Right ventricle myocardium superior (tissue), 1 donor: ENCODE results near the gene LLCFC1. TPM values are rescaled to one million over a fixed set of nuclear protein-coding genes. Genes with fewer than 3 reads are reported as not detected.

ENCODE experiments used
- ATAC-seq: fragments of 200-7000 bp; cut with Tn5 transposase; one replicate; pipeline ENCODE4 v1.9.1; 2020; ENCODE audit warnings: mild to moderate bottlenecking; ENCODE audit not compliant: poor library complexity
- DNase-seq: peaks from one replicate; pipeline ENCODE4 v3.0.0-alpha.2; 2020
- intact Hi-C: fragments of 100-400 bp; cut with DNase I; formaldehyde crosslinking; loops from one replicate; pipeline ENCODE4 v1.11.2; 2022
- total RNA-seq: library from RNA; stranded (reverse); fragmentation: NEBNext Ultra II Directional; extraction: Animal tissue kit (Norgen Biotek cat#: 25700); gene quantifications from one replicate; pipeline ENCODE4 v1.2.1, GENCODE V29; 2021
- donor health status: DM: no; HTN: yes; CAD: no; lungs with severe emphysema.

The LLCFC1 gene
- total RNA-seq, 1 donor from 2014 or later, result not detected

DNA sequence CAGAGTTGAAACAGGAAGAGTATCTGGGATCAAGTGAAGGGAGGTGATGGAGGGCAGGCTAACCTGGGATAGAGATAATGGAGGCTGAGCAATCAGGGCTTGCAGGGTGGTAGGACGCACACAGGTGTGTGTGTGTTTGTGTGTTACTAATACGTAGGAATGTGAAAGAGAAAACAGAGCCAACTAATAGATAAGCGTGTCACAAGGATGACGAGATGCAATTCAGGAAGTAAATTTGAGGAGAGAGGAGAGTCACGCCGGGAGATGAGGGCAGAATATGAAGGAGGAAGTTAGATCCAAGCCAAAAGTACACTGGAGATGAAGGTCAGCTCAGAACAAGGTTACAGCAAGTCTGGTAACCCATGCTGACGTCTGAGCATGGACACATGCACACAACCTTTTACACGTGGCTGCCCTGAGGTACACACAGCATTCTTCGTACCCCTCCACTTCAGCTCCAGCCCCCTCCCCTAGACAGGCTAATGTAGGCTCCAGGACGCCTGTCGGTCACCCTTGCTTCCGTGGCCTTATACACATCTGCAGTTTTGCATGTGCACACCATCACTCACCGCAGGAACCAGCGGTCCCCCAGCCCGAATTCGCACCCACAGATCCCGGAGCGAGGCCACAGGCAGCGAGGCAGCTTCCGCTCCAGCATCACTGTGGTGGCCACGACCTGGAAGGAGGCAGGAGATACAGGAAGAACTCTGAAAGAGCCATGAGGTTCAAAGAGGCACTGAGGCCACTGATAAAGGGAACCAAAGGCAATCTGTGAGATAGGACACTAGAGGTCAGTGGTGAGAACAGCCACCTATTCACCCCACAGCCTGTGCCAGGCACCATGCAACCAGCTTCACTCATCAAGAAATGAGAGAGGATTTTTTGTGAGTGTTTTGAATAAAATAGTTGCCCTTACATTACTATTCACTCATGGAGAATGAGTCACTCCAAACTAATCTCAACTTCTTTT lies 30.1 kb upstream of the LLCFC1 start:
- intact Hi-C loops, result no loop called here
- no peak for DNase-seq
- ATAC-seq, result no peak

DNA sequence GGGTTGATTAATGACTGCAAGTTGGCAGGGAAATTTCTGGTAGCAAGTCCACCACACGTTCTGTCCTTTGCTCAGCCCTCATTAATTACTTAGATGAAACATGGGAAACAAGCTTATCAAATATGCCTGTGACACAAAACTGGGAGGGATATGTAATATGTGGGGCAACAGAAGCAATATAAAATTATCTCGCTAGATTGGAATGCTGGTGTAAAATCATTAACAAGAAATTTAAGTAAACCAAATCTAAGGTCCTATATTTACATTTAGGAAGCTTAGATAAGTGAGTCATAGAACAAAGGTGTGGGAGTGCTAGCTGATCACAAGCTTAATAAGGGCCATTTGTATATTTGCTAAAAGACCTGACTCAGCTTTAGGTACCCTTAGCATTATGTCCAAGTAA lies 29.3 kb upstream of the LLCFC1 start:
- no peak for ATAC-seq
- no peak for DNase-seq
- intact Hi-C loops, result no loop called here

DNA sequence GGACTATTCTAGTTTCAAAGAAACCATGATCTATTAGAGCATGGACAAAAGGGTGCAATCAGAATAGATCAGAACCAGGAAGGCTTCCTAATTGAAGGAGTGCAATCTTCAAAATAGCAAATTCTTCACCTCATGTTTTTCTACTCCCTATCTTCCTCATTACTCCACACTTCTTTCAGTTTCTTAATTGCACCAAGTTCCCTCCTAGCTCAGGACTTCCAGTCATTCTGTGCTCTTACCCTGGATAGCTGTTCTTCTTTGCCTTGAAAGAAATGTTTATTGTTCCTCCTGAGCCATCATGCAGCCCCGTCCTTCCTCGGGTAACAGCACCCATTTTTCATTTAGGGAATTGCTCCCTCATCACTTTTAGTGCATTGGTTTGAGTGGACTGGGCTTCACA lies 28.8 kb upstream of the LLCFC1 start:
- intact Hi-C loops, result no loop called here
- DNase-seq (no peak), ATAC-seq (no peak)

DNA sequence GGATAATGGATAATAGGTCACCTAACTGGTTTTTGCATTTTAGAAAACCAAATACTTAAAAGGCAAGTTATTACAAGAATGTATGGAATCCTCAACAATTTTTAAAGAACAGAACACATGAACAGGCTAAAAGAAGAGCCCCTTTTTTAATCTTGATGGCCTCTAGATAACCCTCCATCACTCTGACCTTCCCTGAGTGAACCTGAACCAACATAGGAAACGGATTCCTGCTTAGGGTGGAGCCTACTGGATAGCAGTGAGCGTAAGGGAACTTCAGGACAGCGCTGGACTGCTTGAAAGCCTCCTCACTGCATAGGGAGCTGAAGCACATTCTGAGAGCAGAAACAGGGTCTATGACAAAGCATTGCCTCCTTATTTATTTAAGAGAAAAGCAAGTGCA lies 26.2 kb upstream of the LLCFC1 start:
- intact Hi-C loops, result no loop called here
- ATAC-seq (no peak), DNase-seq (no peak)

DNA sequence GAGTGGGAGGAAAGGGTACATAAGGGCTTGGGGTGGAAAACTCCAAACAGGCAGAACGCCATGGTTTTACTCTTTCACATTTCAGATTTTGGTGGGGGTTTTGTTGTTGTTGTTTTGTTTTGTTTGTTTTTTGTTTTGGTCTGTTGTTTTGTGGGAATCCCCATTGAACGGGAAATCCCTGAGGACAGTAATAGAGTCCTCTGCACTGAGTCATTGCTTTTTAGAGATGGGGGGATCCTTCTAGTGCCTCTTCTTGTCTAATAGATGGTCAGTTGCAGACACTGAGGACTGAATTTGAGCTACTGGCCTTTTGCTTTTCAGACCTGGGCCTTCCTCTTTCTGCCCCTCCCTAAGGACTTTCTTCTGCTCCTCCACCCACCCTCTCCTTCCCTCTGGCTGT lies 25.7 kb upstream of the LLCFC1 start:
- intact Hi-C loops, result no loop called here
- ATAC-seq (no peak), DNase-seq (no peak)

DNA sequence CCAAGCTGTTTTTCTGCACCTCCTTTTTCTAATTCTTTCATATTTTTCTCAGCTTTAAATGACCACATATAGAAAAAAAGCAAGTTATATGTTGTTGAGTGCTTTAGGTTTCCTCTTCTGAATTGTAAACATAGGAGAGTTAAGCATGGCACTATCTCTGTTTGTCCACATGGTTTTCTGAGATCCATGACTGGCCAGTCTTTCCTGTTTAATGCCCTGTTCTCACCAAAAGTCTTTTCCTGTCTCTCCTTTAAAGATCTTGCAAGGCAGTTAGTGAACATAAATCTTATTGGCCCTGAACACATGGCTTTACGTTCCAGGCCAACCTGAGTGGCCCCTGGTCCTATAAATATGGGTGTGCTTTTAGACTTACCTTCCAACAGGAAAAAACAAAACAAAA lies 25.2 kb upstream of the LLCFC1 start:
- intact Hi-C loops, result no loop called here
- ATAC-seq (no peak), DNase-seq (no peak)

DNA sequence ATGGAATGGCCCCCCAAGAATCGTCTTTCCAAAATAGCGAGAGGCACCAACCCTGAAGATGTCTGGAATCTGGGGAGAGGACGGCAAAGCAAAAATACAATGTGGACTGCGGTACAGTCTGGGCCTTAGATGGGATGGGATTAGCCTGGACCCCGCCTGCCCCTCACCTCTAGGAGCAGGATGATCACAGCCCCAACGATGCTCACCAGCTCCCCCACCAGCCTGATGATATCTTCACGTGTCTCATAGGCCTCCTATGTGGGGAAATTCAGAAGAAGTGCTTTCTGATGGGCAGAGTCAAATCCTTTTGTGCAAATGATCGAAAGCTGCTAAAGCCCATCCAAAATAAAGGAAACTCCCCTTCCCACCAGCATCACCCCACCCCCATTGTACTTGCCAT lies 24.0 kb upstream of the LLCFC1 start:
- intact Hi-C loops, result no loop called here
- DNase-seq (no peak), ATAC-seq (no peak)

DNA sequence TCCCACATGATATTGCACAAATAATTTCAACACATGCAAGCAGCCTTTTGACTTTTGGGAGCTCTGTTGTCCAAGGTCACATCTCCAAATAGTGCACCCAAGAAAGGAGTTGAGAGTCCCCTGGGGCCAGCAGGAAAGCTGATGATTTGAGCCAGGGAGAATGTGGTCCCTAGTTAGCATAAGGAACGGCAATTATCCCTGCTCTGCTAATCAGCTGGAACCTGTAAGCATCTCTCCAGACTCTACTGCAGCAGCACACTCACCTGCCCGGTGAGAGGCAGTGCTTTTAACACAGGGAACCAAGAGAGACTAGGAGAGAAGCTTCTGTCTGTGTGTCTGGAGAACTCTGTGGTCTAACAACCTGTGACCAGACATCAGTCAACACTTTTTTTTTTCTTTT lies 22.8 kb upstream of the LLCFC1 start:
- intact Hi-C loops, result no loop called here
- ATAC-seq (no peak), DNase-seq (no peak)

DNA sequence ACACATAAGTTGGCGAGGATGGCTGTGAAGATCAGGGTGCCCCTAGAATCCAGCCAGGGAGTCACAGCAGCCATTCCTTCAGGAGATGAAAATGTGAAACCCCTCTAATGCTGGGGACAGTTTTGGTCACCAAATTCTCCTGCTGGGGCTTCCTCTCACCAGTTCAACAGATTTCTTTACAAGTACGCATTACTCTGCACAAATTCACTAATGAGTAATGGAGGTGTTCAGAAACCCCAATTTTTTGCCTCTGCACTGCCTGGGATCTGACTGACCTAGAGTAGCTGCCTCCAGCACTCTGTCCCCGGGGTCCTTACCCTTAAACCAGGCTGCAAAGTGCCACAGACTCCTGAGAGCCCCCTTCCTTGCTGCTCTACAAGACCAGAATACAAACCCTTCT lies 21.8 kb upstream of the LLCFC1 start:
- DNase-seq (no peak), ATAC-seq (no peak)
- intact Hi-C loops, result no loop called here

DNA sequence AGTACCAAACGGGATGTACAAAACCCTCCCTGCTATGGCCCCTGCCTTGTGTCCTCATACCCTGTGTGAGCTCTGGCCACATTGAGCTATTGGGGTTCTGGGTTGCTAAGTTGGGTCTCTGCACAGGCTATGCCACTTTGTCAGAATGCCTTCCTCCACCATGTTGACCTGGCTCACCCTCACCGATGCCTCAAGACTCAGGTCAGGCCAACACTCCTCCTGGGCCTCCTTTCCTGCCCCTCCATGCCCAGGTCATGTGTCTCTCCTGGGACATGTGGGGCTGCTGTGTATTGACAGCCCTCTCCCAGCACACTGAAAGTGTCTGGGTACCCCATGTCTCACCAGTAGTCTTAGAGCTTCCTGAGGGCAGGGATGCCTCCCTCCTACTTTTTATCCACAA lies 20.4 kb upstream of the LLCFC1 start:
- intact Hi-C loops, result no loop called here
- DNase-seq (no peak), ATAC-seq (no peak)

DNA sequence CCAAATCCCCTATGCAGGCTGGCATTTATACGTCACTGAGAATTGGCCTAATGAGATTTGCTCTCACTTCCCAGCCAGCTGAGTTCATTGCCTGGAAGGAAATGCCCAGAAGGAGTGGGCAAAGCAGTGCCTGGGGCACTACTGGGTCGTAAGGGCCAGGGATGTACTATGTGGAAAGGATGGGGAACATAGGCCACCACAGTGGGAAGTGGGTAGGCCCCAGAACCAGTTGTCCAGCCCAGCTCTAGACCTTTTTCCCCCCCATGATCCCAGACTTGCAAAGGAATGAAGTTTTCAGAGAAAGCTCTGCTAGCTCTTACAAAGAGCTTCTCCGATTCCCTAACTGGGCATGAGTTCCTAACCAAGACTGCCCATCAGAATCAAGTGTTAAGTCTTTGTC lies 19.6 kb upstream of the LLCFC1 start:
- DNase-seq (no peak), ATAC-seq (no peak)
- intact Hi-C loops, result no loop called here

DNA sequence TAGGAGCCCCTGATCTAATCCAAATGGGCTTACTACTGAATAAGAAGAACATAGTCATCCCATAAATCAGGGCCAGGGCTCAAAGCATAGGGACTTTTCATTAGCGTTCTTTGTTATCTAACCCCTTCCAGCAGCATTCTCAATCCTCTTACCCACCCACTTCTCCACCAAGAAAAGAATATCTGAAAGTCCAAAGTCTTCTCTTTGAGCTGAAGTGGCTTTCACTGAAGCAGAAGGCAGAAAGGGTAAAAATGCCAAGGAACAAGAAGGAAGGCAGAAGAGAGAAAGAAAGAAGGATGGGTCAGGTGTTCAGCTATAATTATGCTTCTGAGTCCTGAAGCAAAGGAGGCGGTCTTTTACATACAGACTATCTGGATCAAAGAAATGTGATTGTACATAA lies 15.9 kb upstream of the LLCFC1 start:
- ATAC-seq (no peak), DNase-seq (no peak)
- intact Hi-C loops, result no loop called here

DNA sequence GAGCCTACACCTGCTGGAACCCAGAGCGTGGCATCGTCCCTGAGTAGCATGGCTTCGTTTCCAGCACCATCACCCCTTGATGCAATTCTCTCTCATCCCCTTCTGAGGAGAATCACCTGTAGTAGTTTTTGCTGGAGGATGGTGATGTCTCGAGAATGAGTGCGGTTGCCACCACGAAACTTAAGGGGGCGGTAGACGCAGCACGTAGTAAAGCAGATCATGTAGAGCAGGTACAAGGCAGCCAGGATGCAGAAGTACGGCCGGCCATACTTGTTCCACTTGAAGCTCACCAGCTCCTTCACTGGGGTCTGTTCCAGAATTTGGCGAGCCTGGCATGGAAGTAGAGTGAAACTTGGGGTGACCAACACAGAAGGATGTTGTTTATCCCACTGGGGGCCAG lies 13.9 kb upstream of the LLCFC1 start:
- ATAC-seq (no peak), DNase-seq (no peak)
- intact Hi-C loops, result no loop called here

DNA sequence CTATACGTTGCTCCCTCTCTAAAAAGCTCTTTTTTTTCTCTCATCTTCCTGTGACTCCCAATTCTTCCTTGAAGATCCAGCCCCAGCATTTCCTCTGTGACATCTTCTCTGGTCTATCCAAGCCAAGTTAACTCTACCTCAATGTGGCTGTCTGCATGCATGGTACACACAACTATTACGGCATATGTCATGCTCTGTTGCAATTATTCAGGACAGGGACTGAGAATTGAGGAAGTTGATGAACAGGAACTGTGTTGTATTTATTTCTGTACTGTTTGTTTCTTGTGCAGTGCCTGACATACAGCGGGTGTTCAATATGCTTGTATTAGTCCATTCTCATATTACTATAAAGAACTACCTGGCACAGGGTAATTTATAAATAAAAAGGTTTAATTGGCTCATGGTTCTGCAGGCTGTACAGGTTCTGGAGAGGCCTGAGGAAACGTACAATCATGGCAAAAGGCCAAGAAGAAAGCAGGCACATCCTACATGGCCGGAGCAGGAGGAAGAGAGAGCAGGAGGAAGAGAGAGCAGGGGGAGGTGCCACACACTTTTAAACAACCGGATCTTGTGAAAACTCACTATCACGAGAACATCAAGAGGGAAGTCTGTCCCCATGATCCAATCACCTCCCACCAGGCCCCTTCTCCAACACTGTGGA lies 12.1 kb upstream of the LLCFC1 start:
- DNase-seq, result no peak
- intact Hi-C loops, result no loop called here
- ATAC-seq, result peak; percentile 70

DNA sequence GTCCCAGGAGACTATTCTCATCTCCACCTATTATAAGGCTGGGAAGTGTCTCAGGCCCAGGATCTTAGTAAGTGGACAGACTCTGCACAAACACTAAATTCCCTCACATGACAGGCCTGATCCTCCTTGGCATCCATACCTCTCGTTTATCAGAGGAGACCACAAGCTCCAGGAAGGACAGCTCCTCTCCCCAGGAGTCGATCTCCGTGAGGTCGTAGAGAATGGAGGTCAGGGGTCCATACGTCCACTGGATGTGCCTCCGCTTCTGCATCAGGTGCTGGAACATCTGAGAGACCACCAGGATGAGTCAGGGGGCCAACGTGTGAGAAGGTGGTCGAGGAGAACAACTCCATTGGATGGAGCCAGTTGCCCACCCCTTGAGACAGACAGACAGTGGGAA lies 11.3 kb upstream of the LLCFC1 start:
- intact Hi-C loops, result no loop called here
- DNase-seq (no peak), ATAC-seq (no peak)

DNA sequence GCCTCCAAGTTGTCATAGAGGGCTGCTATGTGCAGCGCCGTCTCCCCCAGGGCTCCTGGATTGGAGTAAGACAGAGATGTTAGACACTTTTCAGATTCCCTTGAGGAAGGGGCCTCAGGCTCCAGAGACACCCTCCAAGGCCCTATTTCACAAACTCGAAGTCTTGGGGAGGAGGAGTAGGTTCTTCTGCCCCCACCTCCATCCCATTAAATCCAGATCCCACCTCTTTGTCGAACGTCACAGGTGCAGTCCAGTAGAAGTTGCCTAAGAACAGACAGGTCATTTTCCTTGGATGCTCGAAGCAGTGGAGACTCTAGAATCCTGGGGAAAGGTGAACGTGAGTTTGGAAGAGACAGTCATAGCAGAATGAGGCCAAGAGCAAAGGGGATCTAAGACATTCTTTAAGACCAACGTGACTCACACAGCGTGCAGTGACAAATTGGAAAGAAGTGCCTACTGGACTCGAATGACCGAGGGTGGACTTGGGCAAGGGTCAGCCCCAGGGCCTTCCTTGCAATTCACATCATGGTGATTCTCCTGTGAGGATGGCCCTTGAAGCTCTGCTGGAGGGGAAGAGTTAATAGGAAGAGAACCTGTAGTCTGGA lies 9.1 kb upstream of the LLCFC1 start:
- no peak for DNase-seq
- no peak for ATAC-seq
- intact Hi-C loops, result no loop called here

DNA sequence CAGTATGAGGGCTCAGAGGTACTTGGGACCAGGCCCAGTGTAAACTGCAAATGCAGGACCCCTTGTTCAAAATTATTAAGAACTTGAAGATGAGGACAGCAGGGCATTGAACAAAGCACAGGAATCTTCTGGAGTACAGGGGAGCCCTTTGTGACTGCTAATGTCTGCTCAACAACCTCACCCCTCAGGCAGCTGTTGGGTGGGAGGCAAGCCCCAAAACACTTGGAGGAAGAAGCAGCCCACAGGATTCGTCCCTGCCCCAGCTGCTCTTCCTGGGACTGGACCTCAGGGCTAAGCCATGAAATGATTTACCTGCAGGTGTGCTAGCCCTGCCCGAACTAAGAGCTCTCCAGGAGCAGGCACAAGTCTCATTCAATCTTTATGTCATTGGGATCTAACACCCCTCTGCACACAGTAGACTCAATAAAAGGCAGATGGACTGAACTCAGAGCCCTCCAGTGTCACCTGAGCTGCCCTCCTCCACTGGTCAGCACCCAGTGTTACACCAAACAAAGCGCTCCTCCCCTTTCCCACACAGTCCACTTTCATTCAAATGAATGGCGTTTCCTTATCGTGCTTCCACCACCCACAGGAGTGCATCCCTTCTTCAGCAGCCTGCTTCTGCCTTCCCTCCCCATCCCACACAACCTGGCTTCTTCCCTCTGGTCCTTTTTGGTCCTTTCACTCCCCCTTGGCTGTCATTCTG lies 6.7 kb upstream of the LLCFC1 start:
- no peak for ATAC-seq
- intact Hi-C loops, result no loop called here
- no peak for DNase-seq

DNA sequence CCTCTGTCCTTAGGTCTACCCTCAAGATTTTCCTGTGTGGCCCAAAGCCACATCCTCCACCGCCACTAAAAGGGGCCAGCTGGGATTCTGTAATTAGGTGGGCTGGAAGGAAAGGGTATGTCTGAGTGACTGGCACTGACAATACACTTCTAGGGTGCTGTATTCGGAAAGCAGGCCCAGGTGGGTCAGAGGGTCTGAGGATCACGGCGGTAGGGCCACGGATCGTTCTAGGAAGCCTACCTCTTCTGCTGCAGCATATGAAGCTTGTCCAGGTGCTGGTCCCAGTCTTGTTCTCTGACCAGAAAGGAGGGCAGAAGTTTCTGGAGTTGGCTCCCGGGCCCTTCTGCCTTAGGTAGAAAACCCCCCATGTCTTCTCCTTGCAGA lies 6.2 kb upstream of the LLCFC1 start:
- ATAC-seq (no peak), DNase-seq (no peak)
- intact Hi-C loops, result no loop called here

DNA sequence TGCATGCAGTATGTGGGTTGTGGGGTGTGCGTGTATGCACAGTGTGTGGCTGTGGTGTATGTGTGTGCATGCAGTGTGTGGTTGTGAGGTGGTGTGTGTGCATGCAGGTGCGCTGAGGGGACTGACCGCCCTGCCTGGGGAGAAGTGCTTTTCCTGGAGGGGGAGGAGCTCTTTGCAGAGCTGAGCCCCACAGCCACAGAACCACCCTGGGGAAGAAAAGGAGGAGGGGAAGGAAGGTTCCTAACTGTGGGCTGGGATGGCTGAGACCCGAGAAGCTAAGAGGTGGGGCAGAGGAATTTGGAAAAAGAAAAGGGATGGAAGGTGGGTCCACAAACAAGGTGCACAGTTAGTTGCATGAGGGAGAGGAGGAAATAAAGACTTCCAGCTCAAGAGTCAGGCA lies 5.7 kb upstream of the LLCFC1 start, which contains the start of gene TRPV5:
Gene TRPV5, minus strand, starts transcription at position 123 of the 400 bp plus-strand sequence. CDS start 287 bp downstream, outside the sequence.
- no peak for ATAC-seq
- no peak for DNase-seq
- intact Hi-C loops, result no loop called here
